Mesothelial cell of epicardium (in vitro differentiated cells): Measurements from ENCODE around the gene ZDHHC8. TPM values are rescaled to one million over a fixed set of nuclear protein-coding genes. Genes with fewer than 3 reads are reported as not detected.

ENCODE experiments used
- DNase-seq, 2 experiments: peaks; one replicate each; pipeline ENCODE4 v3.0.0; 2021; ENCODE audit warnings: low spot score in 2 of 2; ENCODE audit not compliant: unreplicated experiment in 2 of 2
- H3K27ac Mint-ChIP-seq: 2 replicates; pipeline ENCODE4 v1.8.0; 2021; ENCODE audit warnings: mixed read lengths
- H3K27me3 Mint-ChIP-seq: 2 replicates; pipeline ENCODE4 v1.8.0; 2021; ENCODE audit warnings: low read depth, mixed read lengths
- H3K36me3 Mint-ChIP-seq: 2 replicates; pipeline ENCODE4 v1.8.0; 2021; ENCODE audit warnings: mixed read lengths
- H3K4me1 Mint-ChIP-seq: 2 replicates; pipeline ENCODE4 v1.8.0; 2021; ENCODE audit warnings: mixed read lengths
- H3K4me3 Mint-ChIP-seq: 2 replicates; pipeline ENCODE4 v1.8.0; 2021; ENCODE audit warnings: mild to moderate bottlenecking, moderate library complexity, mixed read lengths
- H3K9me3 Mint-ChIP-seq: 2 replicates; pipeline ENCODE4 v1.8.0; 2021; ENCODE audit warnings: mixed read lengths
- CTCF ChIP-seq: fragments of 200-600 bp; sonication (generic); IDR thresholded peaks from one replicate; pipeline ENCODE4 v1.5.0; 2021; ENCODE audit warnings: antibody characterized with exemption; ENCODE audit not compliant: unreplicated experiment
- total RNA-seq: library from RNA; stranded (reverse); gene quantifications from 3 replicates; pipeline ENCODE4 v1.2.1, GENCODE V29; 2021

ZDHHC8 gene
- total RNA-seq, 1 donor from 2014 or later: 86.2 TPM

GRCh38 chr22:20086101-20086599 lies 45.5 kb upstream of the ZDHHC8 start:
- Mint-ChIP-seq H3K4me3 (no peak overlapping the region), H3K36me3 (peaks cover 35% of the 10 kb centered on the region)

GRCh38 chr22:20086763-20087162 lies 44.8 kb upstream of the ZDHHC8 start:
- Mint-ChIP-seq H3K4me1 (peaks cover 35% of the 10 kb centered on the region), H3K36me3 (peaks cover 41% of the 10 kb centered on the region), H3K27me3 (no peaks in the 10 kb centered on the region), H3K4me3 (no peak overlapping the region), H3K9me3 (no peaks in the 10 kb centered on the region), H3K27ac (no peak overlapping the region)
- no peak for TF ChIP-seq CTCF
- DNase-seq: no peak

More at GRCh38 chr22:20086101-20086599, 45.5 kb upstream of the ZDHHC8 start:
- Mint-ChIP-seq H3K27ac (no peak overlapping the region), H3K27me3 (no peaks in the 10 kb centered on the region), H3K4me1 (peaks cover 41% of the 10 kb centered on the region), H3K9me3 (no peaks in the 10 kb centered on the region)
- DNase-seq: no peak
- no peak for TF ChIP-seq CTCF

GRCh38 chr22:20087319-20088262 lies 44.0 kb upstream of the ZDHHC8 start:
- Mint-ChIP-seq H3K4me1 (peaks cover 31% of the 10 kb centered on the region), H3K27ac (no peak overlapping the region), H3K36me3 (peaks cover 45% of the 10 kb centered on the region), H3K9me3 (no peaks in the 10 kb centered on the region), H3K27me3 (no peaks in the 10 kb centered on the region), H3K4me3 (no peak overlapping the region)
- TF ChIP-seq CTCF: no peak
- no peak for DNase-seq

- Mint-ChIP-seq H3K9me3 (no peaks in the 10 kb centered on the region), H3K36me3 (peaks cover 46% of the 10 kb centered on the region), H3K27ac (no peak overlapping the region), H3K27me3 (no peaks in the 10 kb centered on the region), H3K4me3 (no peak overlapping the region), H3K4me1 (peaks cover 24% of the 10 kb centered on the region)
- TF ChIP-seq CTCF: no peak
- no peak for DNase-seq
These were observed 43.3 kb upstream of the ZDHHC8 start for GRCh38 chr22:20088263-20088648.

GRCh38 chr22:20089226-20089976 lies 42.2 kb upstream of the ZDHHC8 start:
- Mint-ChIP-seq H3K27me3 (no peaks in the 10 kb centered on the region), H3K27ac (no peak overlapping the region), H3K4me1 (peaks cover 13% of the 10 kb centered on the region), H3K36me3 (peaks cover 58% of the 10 kb centered on the region), H3K4me3 (no peak overlapping the region), H3K9me3 (no peaks in the 10 kb centered on the region)
- DNase-seq: no peak
- no peak for TF ChIP-seq CTCF
